ENCODE measurements around the gene DNAI2. TPM values are rescaled to one million over a fixed set of nuclear protein-coding genes. Genes with fewer than 3 reads are reported as not detected.

Gene DNAI2
- polyA plus RNA-seq, 2 of the 4 experiments (the other 2 are of a cell fraction), result not detected

GRCh38 chr17:74354561-74354960 lies 80.5 kb downstream of the DNAI2 start:
- TF ChIP-seq RFX5 (IDR thresholded peaks at IDR 0.05) (no peak), HOXB5 (CRISPR knock-in tag; IDR thresholded peaks at IDR 0.05) (no peak), HMGXB4 (CRISPR knock-in tag; IDR thresholded peaks at IDR 0.05; ENCODE audit: borderline replicate concordance) (no peak), HOXA7 (CRISPR knock-in tag; IDR thresholded peaks at IDR 0.05) (no peak), USF2 (IDR thresholded peaks at IDR 0.05) (no peak), ZC3H11A (IDR thresholded peaks at IDR 0.05) (no peak), NPAS2 (CRISPR knock-in tag; IDR thresholded peaks at IDR 0.05; ENCODE audit: borderline replicate concordance) (no peak), FOSB (CRISPR knock-in tag; IDR thresholded peaks at IDR 0.05) (no peak), MAX (IDR thresholded peaks at IDR 0.05) (no peak), FOSL2 (IDR thresholded peaks at IDR 0.05) (no peak), FOSL2 (CRISPR knock-in tag; IDR thresholded peaks at IDR 0.05) (no peak)
- Histone ChIP-seq H3K4me1 (peaks cover 18% of the 10 kb centered on the region; the same call in 1 of the 3 replicates), H3K9me3 (no peaks in the 10 kb centered on the region), H3K4me2 (peak overlapping the region; percentile 60), H3K27ac (no peak overlapping the region), H3K4me3 (no peak overlapping the region)
- DNase-seq (ENCODE audit: low read depth in 1 of 2, low spot score in 1 of 2) (no peak), FAIRE-seq (no peak), ATAC-seq (peak; percentile 4 to 23; a peak in 4 of 6 replicates)
- POLR2A ChIA-PET, result no interaction called here
- 63% methylated on average over 10 of the region's 10 CpGs for WGBS (ENCODE audit: missing lambda C conversion rate)
- CTCF ChIA-PET, result interaction anchor here (0.6 to 34.5 kb wide), 6 partner anchors 7 to 60 kb away, joined by 3 to 674 read pairs (median 6); partner anchors contain the start of genes BTBD17 and GPR142

- no peak for TF ChIP-seq ELK1 (IDR thresholded peaks at IDR 0.05; ENCODE audit: low read depth, low read length)
- no peak for TF ChIP-seq BCL3 (IDR thresholded peaks at IDR 0.05)
- no peak for TF ChIP-seq ZNF302 (CRISPR knock-in tag; IDR thresholded peaks at IDR 0.05)
- no peak for TF ChIP-seq POLR2A (IDR thresholded peaks at IDR 0.05; ENCODE audit: low read length)
- no peak for TF ChIP-seq ZSCAN20 (CRISPR knock-in tag; IDR thresholded peaks at IDR 0.05)
- no peak for TF ChIP-seq HDAC2 (IDR thresholded peaks at IDR 0.05)
- no peak for TF ChIP-seq TP53 (CRISPR knock-in tag; IDR thresholded peaks at IDR 0.05)
- no peak for TF ChIP-seq HOXB13 (CRISPR knock-in tag; IDR thresholded peaks at IDR 0.05; ENCODE audit: low read depth)
- no peak for TF ChIP-seq JUNB (IDR thresholded peaks at IDR 0.05)
- no peak for TF ChIP-seq HES2 (IDR thresholded peaks at IDR 0.05)
- TF ChIP-seq KDM1A (IDR thresholded peaks at IDR 0.05; ENCODE audit: low read depth), result no peak
- TF ChIP-seq NPAS2 (CRISPR knock-in tag; IDR thresholded peaks at IDR 0.05; ENCODE audit: borderline replicate concordance), result no peak
- TF ChIP-seq MAZ (IDR thresholded peaks at IDR 0.05; ENCODE audit: borderline replicate concordance, low read depth, low read length), result no peak
- no peak for TF ChIP-seq MYC (IDR thresholded peaks at IDR 0.05; ENCODE audit: borderline replicate concordance, low read length)
- TF ChIP-seq JUN (IDR thresholded peaks at IDR 0.05), result no peak
- TF ChIP-seq HOXA7 (CRISPR knock-in tag; IDR thresholded peaks at IDR 0.05), result no peak
- no peak for TF ChIP-seq MAFK (IDR thresholded peaks at IDR 0.05; ENCODE audit: partially characterized antibody)
- no peak for TF ChIP-seq EP300 (IDR thresholded peaks at IDR 0.05)
- DNase-seq (ENCODE audit: low read depth in 1 of 2, low spot score in 1 of 2) (no peak), FAIRE-seq (no peak), ATAC-seq (no peak)
- 68% methylated on average over 8 of the region's 8 CpGs for WGBS (ENCODE audit: missing lambda C conversion rate)
- no peak overlapping the region for H3K27ac ChIP-seq
- H3K4me2 ChIP-seq, result no peak overlapping the region
- CTCF ChIA-PET, result interaction anchor here (0.6 to 34.5 kb wide), 7 partner anchors 8 to 357 kb away, joined by 3 to 674 read pairs (median 5); partner anchors contain the start of genes BTBD17 and GPR142
- H3K4me1 ChIP-seq, result peaks cover 18% of the 10 kb centered on the region; the same call in 1 of the 3 replicates
- POLR2A ChIA-PET, result no interaction called here
- no peaks in the 10 kb centered on the region for H3K9me3 ChIP-seq
- H3K4me3 ChIP-seq, result no peak overlapping the region
Measured at GRCh38 chr17:74355065-74355464, 81.0 kb downstream of the DNAI2 start.
